PFSK-1 (cell line): ENCODE data around the gene TMEM117.

ENCODE experiments used
- TAF1 ChIP-seq: IDR thresholded peaks from 2 replicates; pipeline ENCODE4 v1.6.1; 2012; ENCODE audit warnings: low read length, control low read depth, borderline replicate concordance; ENCODE audit not compliant: insufficient read depth
- TF ChIP-seq, protein P1 (sequence below), 2 experiments: IDR thresholded peaks; 2 replicates each; pipeline versions ENCODE4 v1.6.1 to v1.8.0; 2011 to 2012; ENCODE audit warnings: low read depth in 2 of 2, low read length in 2 of 2, control low read depth in 1 of 2, inconsistent platforms in 1 of 2, mild to moderate bottlenecking in 1 of 2, moderate library complexity in 1 of 2; ENCODE audit not compliant: insufficient read depth in 1 of 2

DNA sequence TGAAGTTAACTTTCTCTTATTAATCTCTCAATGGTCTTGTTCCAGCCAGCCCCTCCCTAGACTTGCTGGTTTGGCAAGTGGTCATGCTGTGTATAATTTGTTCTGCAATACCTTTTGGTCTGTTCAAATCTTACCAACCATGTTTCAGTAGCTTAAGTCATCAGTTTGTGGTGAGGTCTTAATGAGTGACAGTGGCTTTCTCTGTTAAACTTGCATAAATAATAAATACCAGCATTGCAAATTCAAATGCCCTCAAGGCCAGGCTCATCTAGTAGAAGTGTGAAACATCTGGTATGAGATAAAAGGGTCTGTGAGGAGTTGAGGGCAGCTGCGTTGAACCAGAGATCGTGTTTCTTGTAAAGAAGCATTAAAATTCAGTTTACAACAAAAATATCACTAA lies 319.5 kb downstream of the TMEM117 start:
- no peak for TF ChIP-seq TAF1
- TF ChIP-seq, protein P1, sequence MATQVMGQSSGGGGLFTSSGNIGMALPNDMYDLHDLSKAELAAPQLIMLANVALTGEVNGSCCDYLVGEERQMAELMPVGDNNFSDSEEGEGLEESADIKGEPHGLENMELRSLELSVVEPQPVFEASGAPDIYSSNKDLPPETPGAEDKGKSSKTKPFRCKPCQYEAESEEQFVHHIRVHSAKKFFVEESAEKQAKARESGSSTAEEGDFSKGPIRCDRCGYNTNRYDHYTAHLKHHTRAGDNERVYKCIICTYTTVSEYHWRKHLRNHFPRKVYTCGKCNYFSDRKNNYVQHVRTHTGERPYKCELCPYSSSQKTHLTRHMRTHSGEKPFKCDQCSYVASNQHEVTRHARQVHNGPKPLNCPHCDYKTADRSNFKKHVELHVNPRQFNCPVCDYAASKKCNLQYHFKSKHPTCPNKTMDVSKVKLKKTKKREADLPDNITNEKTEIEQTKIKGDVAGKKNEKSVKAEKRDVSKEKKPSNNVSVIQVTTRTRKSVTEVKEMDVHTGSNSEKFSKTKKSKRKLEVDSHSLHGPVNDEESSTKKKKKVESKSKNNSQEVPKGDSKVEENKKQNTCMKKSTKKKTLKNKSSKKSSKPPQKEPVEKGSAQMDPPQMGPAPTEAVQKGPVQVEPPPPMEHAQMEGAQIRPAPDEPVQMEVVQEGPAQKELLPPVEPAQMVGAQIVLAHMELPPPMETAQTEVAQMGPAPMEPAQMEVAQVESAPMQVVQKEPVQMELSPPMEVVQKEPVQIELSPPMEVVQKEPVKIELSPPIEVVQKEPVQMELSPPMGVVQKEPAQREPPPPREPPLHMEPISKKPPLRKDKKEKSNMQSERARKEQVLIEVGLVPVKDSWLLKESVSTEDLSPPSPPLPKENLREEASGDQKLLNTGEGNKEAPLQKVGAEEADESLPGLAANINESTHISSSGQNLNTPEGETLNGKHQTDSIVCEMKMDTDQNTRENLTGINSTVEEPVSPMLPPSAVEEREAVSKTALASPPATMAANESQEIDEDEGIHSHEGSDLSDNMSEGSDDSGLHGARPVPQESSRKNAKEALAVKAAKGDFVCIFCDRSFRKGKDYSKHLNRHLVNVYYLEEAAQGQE (IDR thresholded peaks at IDR 0.05; ENCODE audit: insufficient read depth in 1 of 2, low read depth in 2 of 2, low read length in 2 of 2), result no peak
